HUDEP-2 (cell line): ENCODE data around the gene PCGF5.
"Not testable (repeated sequence)": the region's sequence is repeated elsewhere in the genome, so short reads cannot be mapped to it uniquely, and the experiment has no call there.

ENCODE experiments used
- DNase-seq, 76 experiments: peaks; one replicate each; lab custom pipeline; 2025; ENCODE audit not compliant: unreplicated experiment in 76 of 76; lab: John Stamatoyannopoulos, UW

The PCGF5 gene

GRCh38 chr10:91317541-91317940, 97.1 kb downstream of the PCGF5 start:
- DNase-seq: no peak

GRCh38 chr10:91319336-91319735, 98.9 kb downstream of the PCGF5 start:
- no peak for DNase-seq

- DNase-seq: not testable (repeated sequence)
These were observed 102.9 kb downstream of the PCGF5 start for GRCh38 chr10:91323293-91323905.

GRCh38 chr10:91328320-91328984, 108.0 kb downstream of the PCGF5 start:
- no peak for DNase-seq
